DND-41 (cell line): ENCODE data around the gene C3orf20.

Source experiments
- ATAC-seq: fragments of 200-7000 bp; cut with Tn5 transposase; 3 replicates; pipeline ENCODE4 v1.9.1; 2021; ENCODE audit warnings: low read depth; ENCODE audit not compliant: insufficient read depth
- DNase-seq: peaks from one replicate; pipeline ENCODE4 v3.0.0-alpha.2; 2020
- H2AFZ ChIP-seq: 2 replicates; pipeline ENCODE4 v1.6.0; 2012; ENCODE audit warnings: low read depth, low read length
- H3K27ac ChIP-seq: 2 replicates; pipeline ENCODE4 v1.5.1; 2012; ENCODE audit warnings: low read length, inconsistent platforms
- H3K27me3 ChIP-seq: fragments of 200-600 bp; sonication (generic); 2 replicates; pipeline ENCODE4 v1.6.0; 2012; ENCODE audit warnings: low read length, mild to moderate bottlenecking, inconsistent platforms; ENCODE audit not compliant: insufficient read depth, poor library complexity
- H3K36me3 ChIP-seq: 2 replicates; pipeline ENCODE4 v1.5.1; 2012; ENCODE audit warnings: low read length, inconsistent platforms; ENCODE audit not compliant: insufficient read depth
- H3K4me1 ChIP-seq: 2 replicates; pipeline ENCODE4 v1.5.1; 2012; ENCODE audit warnings: mild to moderate bottlenecking, low read length; ENCODE audit not compliant: insufficient read depth
- H3K4me2 ChIP-seq: 2 replicates; pipeline ENCODE4 v1.6.0; 2012; ENCODE audit warnings: mild to moderate bottlenecking, moderate library complexity, low read length, inconsistent platforms; ENCODE audit not compliant: insufficient read depth
- H3K4me3 ChIP-seq, 2 experiments: fragments of 200-600 bp in 1 of 2; shearing (Covaris generic) in 1 of 2; 2 replicates each; pipeline ENCODE4 v1.5.1; 2012 to 2016; ENCODE audit warnings: inconsistent platforms in 2 of 2, low read length in 2 of 2, mild to moderate bottlenecking in 2 of 2, low read depth in 1 of 2, moderate library complexity in 1 of 2
- H3K79me2 ChIP-seq: 2 replicates; pipeline ENCODE4 v1.6.0; 2012; ENCODE audit warnings: low read length, inconsistent platforms; ENCODE audit not compliant: insufficient read depth
- H3K9ac ChIP-seq: 2 replicates; pipeline ENCODE4 v1.6.0; 2012; ENCODE audit warnings: low read depth, mild to moderate bottlenecking, inconsistent platforms, low read length, moderate library complexity
- H3K9me3 ChIP-seq: 2 replicates; pipeline ENCODE4 v1.5.1; 2012; ENCODE audit warnings: low read length, moderate library complexity, mild to moderate bottlenecking, inconsistent platforms; ENCODE audit not compliant: insufficient read depth, severe bottlenecking
- H4K20me1 ChIP-seq: 2 replicates; pipeline ENCODE4 v1.6.0; 2012; ENCODE audit warnings: low read length; ENCODE audit not compliant: insufficient read depth
- CTCF ChIP-seq: IDR thresholded peaks from 2 replicates; pipeline ENCODE4 v1.5.1; 2012; ENCODE audit warnings: borderline replicate concordance, low read length, moderate library complexity, mild to moderate bottlenecking; ENCODE audit not compliant: poor library complexity, severe bottlenecking; ENCODE audit errors: extremely low read depth
- EZH2 ChIP-seq: IDR thresholded peaks from 3 replicates; pipeline ENCODE4 v1.6.1; 2012; ENCODE audit warnings: borderline replicate concordance, low read depth, mild to moderate bottlenecking, moderate library complexity, low read length, inconsistent platforms; ENCODE audit not compliant: severe bottlenecking

Gene C3orf20

GRCh38 chr3:14810070-14810791 is 135.3 kb downstream of the C3orf20 start:
- Histone ChIP-seq H3K27ac (no peak overlapping the region), H3K4me2 (no peak overlapping the region), H3K9me3 (no peaks in the 10 kb centered on the region), H4K20me1 (no peaks in the 10 kb centered on the region), H3K9ac (no peak overlapping the region), H2AFZ (no peak overlapping the region), H3K27me3 (no peaks in the 10 kb centered on the region), H3K4me1 (no peaks in the 10 kb centered on the region), H3K4me3 (no peak overlapping the region), H3K36me3 (no peaks in the 10 kb centered on the region), H3K79me2 (no peaks in the 10 kb centered on the region)
- DNase-seq: no peak
- no peak for ATAC-seq
- TF ChIP-seq CTCF (no peak), EZH2 (no peak)

- Histone ChIP-seq H3K27ac (no peak overlapping the region), H3K27me3 (no peaks in the 10 kb centered on the region), H2AFZ (no peak overlapping the region), H3K4me1 (no peaks in the 10 kb centered on the region), H3K9me3 (no peaks in the 10 kb centered on the region), H4K20me1 (no peaks in the 10 kb centered on the region), H3K4me2 (no peak overlapping the region), H3K9ac (no peak overlapping the region), H3K4me3 (no peak overlapping the region), H3K79me2 (no peaks in the 10 kb centered on the region), H3K36me3 (no peaks in the 10 kb centered on the region)
- ATAC-seq: no peak
- no peak for DNase-seq
- TF ChIP-seq CTCF: no peak
- TF ChIP-seq EZH2: no peak
Measured at GRCh38 chr3:14810801-14811661, 136.1 kb downstream of the C3orf20 start.

- Histone ChIP-seq H3K79me2 (no peaks in the 10 kb centered on the region), H3K27ac (no peak overlapping the region), H3K4me1 (no peaks in the 10 kb centered on the region), H3K9me3 (no peaks in the 10 kb centered on the region), H2AFZ (no peak overlapping the region), H3K27me3 (no peaks in the 10 kb centered on the region), H3K4me3 (no peak overlapping the region), H3K9ac (no peak overlapping the region), H3K4me2 (no peak overlapping the region), H4K20me1 (no peaks in the 10 kb centered on the region), H3K36me3 (no peaks in the 10 kb centered on the region)
- no peak for ATAC-seq
- no peak for TF ChIP-seq CTCF
- no peak for TF ChIP-seq EZH2
- DNase-seq: no peak
Measured at GRCh38 chr3:14811684-14812083, 136.7 kb downstream of the C3orf20 start.
